Activated CD8-positive, alpha-beta T cell treated with anti-CD3 and anti-CD28 coated beads for 36 hours (primary cell): ENCODE data around the gene AEBP2. TPM values are rescaled to one million over a fixed set of nuclear protein-coding genes. Genes with fewer than 3 reads are reported as not detected.
"Not testable (repeated sequence)": the region's sequence is repeated elsewhere in the genome, so short reads cannot be mapped to it uniquely, and the experiment has no call there.

ENCODE experiments used
- ATAC-seq: fragments of 200-7000 bp; cut with Tn5 transposase; one replicate; pipeline ENCODE4 v1.10.0; 2021; ENCODE audit warnings: mild to moderate bottlenecking, moderate library complexity
- CTCF ChIA-PET: fragments of 350-600 bp; sonication (Branson Sonifier 250); formaldehyde crosslinking; loops from one replicate; lab custom pipeline; 2021; ENCODE audit warnings: antibody characterized with exemption; lab: Charles Lee
- POLR2A ChIA-PET: fragments of 350-600 bp; sonication (Branson Sonifier 250); formaldehyde crosslinking; loops from one replicate; lab custom pipeline; 2021; ENCODE audit warnings: antibody characterized with exemption; lab: Charles Lee
- DNase-seq: peaks from one replicate; pipeline ENCODE4 v3.0.0-alpha.2; 2020
- H3K27ac Mint-ChIP-seq: one replicate; pipeline ENCODE4 v1.8.0; 2021; ENCODE audit warnings: mild to moderate bottlenecking, mixed read lengths
- H3K27me3 Mint-ChIP-seq: one replicate; pipeline ENCODE4 v1.8.0; 2021; ENCODE audit warnings: mixed read lengths
- H3K36me3 Mint-ChIP-seq: one replicate; pipeline ENCODE4 v1.8.0; 2021; ENCODE audit warnings: low read depth, mixed read lengths
- H3K4me1 Mint-ChIP-seq: one replicate; pipeline ENCODE4 v1.8.0; 2021; ENCODE audit warnings: low read depth, mixed read lengths
- H3K4me3 Mint-ChIP-seq: one replicate; pipeline ENCODE4 v1.8.0; 2021; ENCODE audit warnings: mild to moderate bottlenecking, moderate library complexity, mixed read lengths
- H3K9me3 Mint-ChIP-seq: one replicate; pipeline ENCODE4 v1.8.0; 2021; ENCODE audit warnings: mixed read lengths
- CTCF ChIP-seq: fragments of 200-600 bp; IDR thresholded peaks from one replicate; pipeline ENCODE4 v1.8.0; 2022; ENCODE audit warnings: antibody characterized with exemption, mild to moderate bottlenecking
- intact Hi-C: fragments of 100-400 bp; cut with micrococcal nuclease; formaldehyde crosslinking; loops from one replicate; pipeline ENCODE4 v1.10.0; 2022
- total RNA-seq, 2 experiments: library from RNA; stranded (reverse); gene quantifications; one replicate each; pipeline ENCODE4 v1.2.3, GENCODE V29; 2021

AEBP2 gene
- total RNA-seq, 2 experiments from 2014 or later: 59.6 to 63.3 TPM

GRCh38 chr12:19464192-19464580 lies 24.9 kb downstream of the AEBP2 start:
- Mint-ChIP-seq H3K36me3 (peaks cover 59% of the 10 kb centered on the region), H3K4me3 (no peak overlapping the region), H3K4me1 (peaks cover 36% of the 10 kb centered on the region), H3K27me3 (no peaks in the 10 kb centered on the region), H3K27ac (peak overlapping the region; percentile 15), H3K9me3 (no peaks in the 10 kb centered on the region)
- no peak for DNase-seq
- ChIA-PET POLR2A (no interaction called here), CTCF (interaction anchor here (0.7 kb wide), 1 partner anchor 12 kb away, joined by 3 read pairs; no protein-coding TSS in a partner anchor)
- intact Hi-C loops: no loop called here
- TF ChIP-seq CTCF: no peak
- ATAC-seq: no peak

- Mint-ChIP-seq H3K4me3 (no peak overlapping the region), H3K27me3 (no peaks in the 10 kb centered on the region), H3K9me3 (no peaks in the 10 kb centered on the region), H3K36me3 (peaks cover 65% of the 10 kb centered on the region), H3K4me1 (peaks cover 32% of the 10 kb centered on the region), H3K27ac (no peak overlapping the region)
- intact Hi-C loops: no loop called here
- CTCF ChIA-PET: no interaction called here
- no peak for TF ChIP-seq CTCF
- no peak for ATAC-seq
- POLR2A ChIA-PET: no interaction called here
- no peak for DNase-seq
Measured at GRCh38 chr12:19465711-19466110, 26.4 kb downstream of the AEBP2 start.

GRCh38 chr12:19474147-19474546 lies 34.9 kb downstream of the AEBP2 start:
- H3K27me3 Mint-ChIP-seq: no peaks in the 10 kb centered on the region
- H3K9me3 Mint-ChIP-seq: peaks cover 20% of the 10 kb centered on the region
- CTCF ChIA-PET: no interaction called here
- ATAC-seq (no peak), DNase-seq (no peak)
- H3K4me1 Mint-ChIP-seq: peaks cover 36% of the 10 kb centered on the region
- TF ChIP-seq CTCF: no peak
- intact Hi-C loops: no loop called here
- H3K36me3 Mint-ChIP-seq: peaks cover 79% of the 10 kb centered on the region
- H3K4me3 Mint-ChIP-seq: no peak overlapping the region
- no peak overlapping the region for H3K27ac Mint-ChIP-seq
- POLR2A ChIA-PET: no interaction called here

GRCh38 chr12:19475884-19476505 lies 36.7 kb downstream of the AEBP2 start:
- H3K27me3 Mint-ChIP-seq, H3K27ac Mint-ChIP-seq, DNase-seq, intact Hi-C loops, ATAC-seq, H3K4me3 Mint-ChIP-seq, POLR2A ChIA-PET: not testable (repeated sequence)
- CTCF ChIA-PET: interaction anchor here (0.9 kb wide), 1 partner anchor 12 kb away, joined by 3 read pairs; no protein-coding TSS in a partner anchor
- Mint-ChIP-seq H3K36me3 (peaks cover 83% of the 10 kb centered on the region), H3K9me3 (peaks cover 34% of the 10 kb centered on the region), H3K4me1 (peaks cover 42% of the 10 kb centered on the region)

- no peak overlapping the region for H3K4me3 Mint-ChIP-seq
- TF ChIP-seq CTCF: no peak
- H3K4me1 Mint-ChIP-seq: peaks cover 49% of the 10 kb centered on the region
Measured at GRCh38 chr12:19477071-19477470, 37.8 kb downstream of the AEBP2 start.

More at GRCh38 chr12:19477071-19477470, 37.8 kb downstream of the AEBP2 start:
- intact Hi-C loops: no loop called here
- ATAC-seq (no peak), DNase-seq (no peak)
- POLR2A ChIA-PET: no interaction called here
- CTCF ChIA-PET: no interaction called here
- Mint-ChIP-seq H3K36me3 (peaks cover 89% of the 10 kb centered on the region), H3K27ac (no peak overlapping the region), H3K9me3 (peaks cover 34% of the 10 kb centered on the region), H3K27me3 (no peaks in the 10 kb centered on the region)
